Measurements from ENCODE around the gene PRSS50.

Gene PRSS50

DNA sequence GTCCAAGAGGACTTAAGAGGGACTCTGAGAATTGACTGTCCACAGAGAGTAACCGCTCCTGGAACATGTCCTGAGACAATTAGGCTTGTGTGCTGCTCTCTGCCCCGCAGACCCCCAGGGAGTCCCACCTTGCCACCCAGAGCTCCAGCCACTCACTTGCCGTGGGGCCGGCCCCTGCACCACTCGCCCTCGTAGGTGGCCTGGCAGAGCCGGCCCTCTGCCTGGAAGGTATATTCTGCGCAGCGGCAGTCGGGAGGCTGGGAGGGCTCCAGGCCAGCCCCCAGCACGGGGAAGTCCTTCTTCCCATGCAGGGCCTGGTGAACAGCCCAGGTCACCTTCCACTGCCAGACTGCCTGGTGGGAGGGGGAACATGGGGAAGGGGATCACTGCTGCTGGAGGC lies 34.7 kb downstream of the PRSS50 start:
- DNase-seq, result no peak

- DNase-seq, result no peak
Observed at GRCh38 chr3:46681856-46682540, 35.7 kb downstream of the PRSS50 start.

- no peak for DNase-seq
Observed at GRCh38 chr3:46681387-46681786, 36.3 kb downstream of the PRSS50 start.

DNA sequence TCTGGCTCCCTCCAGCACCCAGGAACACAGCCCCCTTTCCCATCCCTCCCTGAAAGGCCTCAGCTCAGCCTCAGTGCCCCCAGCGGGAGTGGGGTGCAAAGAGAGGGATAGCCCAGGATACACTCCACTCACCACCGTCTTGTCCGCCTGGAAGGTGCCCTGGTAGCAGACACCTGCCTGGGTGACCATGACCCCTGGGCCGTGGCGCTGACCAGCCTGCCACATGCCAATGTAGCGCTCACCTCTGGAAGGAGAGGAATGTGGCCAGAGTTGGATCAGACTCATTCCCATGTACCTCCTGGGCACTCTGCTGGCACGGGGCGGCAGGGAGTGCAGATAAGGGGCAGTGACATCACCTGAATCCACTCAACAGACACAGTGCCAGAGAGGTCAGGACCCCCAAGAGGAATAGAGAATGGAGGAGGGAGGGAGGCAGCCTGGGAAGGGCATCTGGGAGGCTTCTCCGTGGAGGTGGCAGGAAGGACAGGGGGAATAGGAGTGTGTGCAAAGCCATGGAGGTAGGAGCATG lies 37.3 kb downstream of the PRSS50 start:
- no peak for DNase-seq

GRCh38 chr3:46679681-46680080 lies 38.0 kb downstream of the PRSS50 start:
- no peak for DNase-seq

DNA sequence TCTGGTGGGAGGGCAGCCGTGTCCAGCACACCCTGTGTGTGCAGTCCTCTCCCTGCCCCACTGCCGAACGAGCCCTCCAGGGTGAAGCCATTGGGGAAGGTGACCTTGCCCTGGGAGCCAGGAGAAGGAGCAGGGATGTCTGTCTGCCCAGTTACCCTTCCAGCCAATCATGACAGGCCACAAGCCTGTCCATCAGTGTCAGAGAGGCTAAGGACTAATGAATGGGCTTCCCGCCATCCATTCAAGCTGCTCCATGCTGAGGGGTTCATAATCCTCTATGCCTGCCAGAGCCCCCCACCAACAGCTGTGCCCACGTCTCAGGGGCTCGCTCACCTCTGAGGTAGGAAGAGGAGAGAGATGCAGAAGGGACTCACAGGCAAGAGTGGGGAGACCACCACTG lies 39.4 kb downstream of the PRSS50 start:
- no peak for DNase-seq

- no peak for DNase-seq
Observed at GRCh38 chr3:46677411-46677726, 40.3 kb downstream of the PRSS50 start.

GRCh38 chr3:46676601-46677410 lies 40.9 kb downstream of the PRSS50 start:
- DNase-seq, result no peak

- DNase-seq, result no peak
Observed at GRCh38 chr3:46675843-46676567, 41.7 kb downstream of the PRSS50 start.

GRCh38 chr3:46675426-46675825 lies 42.2 kb downstream of the PRSS50 start:
- DNase-seq, result no peak

GRCh38 chr3:46674031-46674845 lies 43.4 kb downstream of the PRSS50 start:
- DNase-seq, result no peak

GRCh38 chr3:46673151-46674030 lies 44.3 kb downstream of the PRSS50 start:
- no peak for DNase-seq

DNA sequence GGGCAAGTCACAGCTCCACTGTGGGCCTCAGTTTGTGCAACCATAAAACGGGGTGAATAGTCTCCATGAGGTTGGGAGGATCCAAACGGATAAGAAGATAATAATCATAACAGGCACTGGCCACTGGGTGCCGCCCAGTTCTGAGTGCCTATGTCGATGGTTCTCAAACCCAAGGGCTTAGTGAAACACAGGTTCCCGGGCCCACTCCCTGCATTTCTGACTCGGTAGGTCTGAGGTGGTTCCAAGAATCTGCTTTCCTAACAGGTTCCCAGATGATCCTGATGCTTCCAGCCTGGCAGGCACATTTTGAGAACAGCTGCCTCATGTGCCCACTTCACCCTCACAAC lies 45.3 kb downstream of the PRSS50 start:
- DNase-seq, result no peak

DNA sequence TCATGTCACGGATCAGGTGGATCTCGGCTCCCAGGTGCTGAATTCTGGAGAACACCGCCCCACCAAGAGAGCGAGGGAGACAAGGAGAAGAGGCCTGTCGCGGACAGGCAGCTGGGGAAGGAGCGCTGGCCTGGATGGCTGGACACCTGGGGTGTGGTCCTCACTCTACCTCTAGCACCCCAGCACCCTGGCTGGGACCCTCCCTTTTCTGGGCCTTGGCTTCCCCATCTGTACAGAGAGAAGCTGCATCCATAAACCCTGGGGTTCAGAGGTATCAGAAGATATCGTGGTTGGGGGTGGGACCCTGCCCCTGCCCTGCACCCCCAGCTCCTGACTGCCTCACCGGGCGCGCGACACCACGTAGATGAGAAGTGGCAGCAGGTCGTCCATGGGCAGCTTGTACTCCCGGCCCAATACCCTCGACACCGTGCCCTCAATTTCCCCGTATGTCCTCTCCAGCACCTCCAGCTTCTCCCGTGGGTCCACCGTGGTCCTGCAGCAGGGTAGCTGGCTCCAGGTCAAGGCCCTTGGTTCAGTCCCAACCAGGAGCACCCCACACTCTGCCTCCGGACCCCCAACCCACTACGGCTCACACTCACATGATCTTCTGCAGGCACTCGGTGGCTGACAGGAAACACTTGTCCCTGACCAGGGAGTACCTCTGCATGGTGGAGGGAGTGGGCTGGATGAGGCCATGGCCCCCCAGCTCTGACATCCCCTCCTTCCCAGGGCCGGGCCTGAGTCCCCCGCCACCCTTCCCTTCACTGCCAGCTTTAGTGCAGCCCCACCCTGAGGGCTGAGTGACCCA lies 45.9 kb downstream of the PRSS50 start:
- no peak for DNase-seq

DNA sequence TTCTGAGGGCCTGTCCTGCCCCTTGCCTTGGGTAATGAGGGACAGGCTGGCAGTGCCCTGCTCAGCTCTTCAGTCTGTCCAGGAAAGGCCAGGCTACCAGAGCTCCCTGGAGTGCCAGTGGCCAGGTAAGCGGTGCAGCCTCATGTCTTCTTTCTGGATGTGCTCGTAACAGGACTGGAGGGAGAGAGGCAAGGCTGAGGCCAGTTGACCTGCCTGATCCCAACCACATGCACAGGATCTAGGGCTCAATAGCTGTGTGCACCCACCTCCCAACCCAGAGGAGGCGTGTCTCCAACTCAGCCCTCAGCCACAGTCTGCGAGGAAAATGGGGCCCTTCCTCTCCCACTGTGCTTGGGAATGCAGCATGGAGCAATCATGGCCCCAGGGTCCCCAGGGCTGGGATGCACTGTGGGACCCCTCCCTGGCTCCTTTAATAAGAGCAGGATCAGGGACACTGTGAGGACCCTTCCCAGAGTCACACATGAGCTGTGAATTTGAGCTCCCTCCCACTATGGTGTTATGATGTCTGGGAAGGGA lies 46.7 kb downstream of the PRSS50 start:
- DNase-seq, result no peak

GRCh38 chr3:46670000-46670890 lies 47.4 kb downstream of the PRSS50 start:
- DNase-seq, result no peak

GRCh38 chr3:46669191-46669999 lies 48.3 kb downstream of the PRSS50 start:
- DNase-seq, result no peak

GRCh38 chr3:46668591-46668990 lies 49.1 kb downstream of the PRSS50 start:
- no peak for DNase-seq

- DNase-seq, result no peak
Observed at GRCh38 chr3:46668116-46668515, 49.6 kb downstream of the PRSS50 start.
